CD8-positive, alpha-beta memory T cell (primary cell): Measurements from ENCODE around the gene CD83. TPM values are rescaled to one million over a fixed set of nuclear protein-coding genes. Genes with fewer than 3 reads are reported as not detected.

Experiments
- CTCF ChIA-PET: fragments of 350-600 bp; sonication (Branson Sonifier 250); formaldehyde crosslinking; loops from one replicate; lab custom pipeline; 2021; ENCODE audit warnings: antibody characterized with exemption; lab: Charles Lee
- POLR2A ChIA-PET: fragments of 350-600 bp; sonication (Branson Sonifier 250); formaldehyde crosslinking; loops from one replicate; lab custom pipeline; 2021; ENCODE audit warnings: antibody characterized with exemption; lab: Charles Lee
- DNase-seq, 5 donors: peaks; one replicate each; pipeline versions ENCODE4 v3.0.0 to v3.0.0-alpha.2; 2020 to 2022; ENCODE audit warnings: mixed read lengths in 1 of 5
- H3K27ac ChIP-seq: one replicate; pipeline ENCODE4 v1.7.0; 2013; ENCODE audit warnings: low read depth, mild to moderate bottlenecking, low read length, moderate library complexity
- H3K27me3 ChIP-seq: 2 replicates; pipeline ENCODE4 v1.7.0; 2013; ENCODE audit warnings: low read length, mild to moderate bottlenecking; ENCODE audit not compliant: insufficient read depth, poor library complexity, severe bottlenecking
- H3K36me3 ChIP-seq: 2 replicates; pipeline ENCODE4 v1.7.0; 2013; ENCODE audit warnings: mild to moderate bottlenecking, low read length, moderate library complexity; ENCODE audit not compliant: insufficient read depth
- H3K4me1 ChIP-seq: 2 replicates; pipeline ENCODE4 v1.7.0; 2013; ENCODE audit warnings: mild to moderate bottlenecking, low read length, moderate library complexity; ENCODE audit not compliant: insufficient read depth
- H3K4me3 ChIP-seq: 2 replicates; pipeline ENCODE4 v1.7.0; 2013; ENCODE audit warnings: mild to moderate bottlenecking, low read length
- H3K9me3 ChIP-seq: 2 replicates; pipeline ENCODE4 v1.7.0; 2013; ENCODE audit warnings: mild to moderate bottlenecking, low read length
- H3K27ac Mint-ChIP-seq, 8 donors: one replicate each; pipeline ENCODE4 v1.8.0; 2020 to 2021; ENCODE audit warnings: mixed read lengths in 8 of 8, mild to moderate bottlenecking in 6 of 8, inconsistent platforms in 3 of 8, moderate library complexity in 3 of 8
- H3K27me3 Mint-ChIP-seq, 2 donors: one replicate each; pipeline ENCODE4 v1.8.0; 2020 to 2021; ENCODE audit warnings: mixed read lengths in 2 of 2, mild to moderate bottlenecking in 1 of 2, moderate library complexity in 1 of 2
- H3K36me3 Mint-ChIP-seq, 3 donors: one replicate each; pipeline ENCODE4 v1.8.0; 2020 to 2021; ENCODE audit warnings: mixed read lengths in 3 of 3, inconsistent platforms in 1 of 3, mild to moderate bottlenecking in 1 of 3
- H3K4me1 Mint-ChIP-seq, 3 donors: one replicate each; pipeline ENCODE4 v1.8.0; 2020 to 2021; ENCODE audit warnings: mixed read lengths in 3 of 3, inconsistent platforms in 1 of 3, mild to moderate bottlenecking in 1 of 3
- H3K4me3 Mint-ChIP-seq, 7 donors: one replicate each; pipeline ENCODE4 v1.8.0; 2020 to 2021; ENCODE audit warnings: mixed read lengths in 7 of 7, mild to moderate bottlenecking in 6 of 7, moderate library complexity in 4 of 7, inconsistent platforms in 2 of 7
- H3K9me3 Mint-ChIP-seq, 5 donors: one replicate each; pipeline ENCODE4 v1.8.0; 2020 to 2022; ENCODE audit warnings: mixed read lengths in 5 of 5, mild to moderate bottlenecking in 3 of 5, moderate library complexity in 2 of 5, inconsistent platforms in 1 of 5
- polyA plus RNA-seq: library from polyadenylated mRNA; unstranded; fragments of 300-500 nt; fragmentation: Illumina TruSeq; gene quantifications from one replicate; pipeline ENCODE4 v1.2.3, GENCODE V29; 2021
- total RNA-seq, 2 experiments: library from RNA; stranded (reverse); gene quantifications; one replicate each; pipeline ENCODE4 v1.2.3, GENCODE V29; 2021

CD83 gene
- total and polyA plus RNA-seq, 3 experiments from 2014 or later: 3.2 to 56.2 (median 53.3) TPM

DNA sequence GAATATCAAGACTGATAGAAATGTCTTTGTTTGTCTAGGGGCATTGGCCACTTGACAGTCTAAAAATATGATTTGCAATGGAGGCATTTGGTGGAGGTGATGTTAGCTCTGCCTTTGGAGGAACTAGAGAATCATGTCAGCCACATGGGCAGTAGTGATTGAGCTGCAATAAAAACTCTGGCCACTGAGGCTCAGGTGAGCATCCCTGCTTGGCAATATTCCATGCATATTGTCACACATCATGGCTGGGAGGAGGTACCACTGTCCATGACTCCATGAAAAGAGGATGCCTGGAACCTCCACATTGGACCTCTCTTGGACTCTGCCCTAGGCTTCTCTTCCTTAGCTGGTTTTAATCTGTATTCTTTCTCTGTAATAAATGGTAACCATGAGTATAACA is 10.6 kb upstream of the CD83 start:
- peaks cover 21 to 30% (median 28%) of the 10 kb centered on the region in 3 donors for H3K4me1 Mint-ChIP-seq
- peaks cover 0 to 10% (median 0%) of the 10 kb centered on the region in 3 donors for H3K36me3 Mint-ChIP-seq
- ChIA-PET POLR2A (no interaction called here), CTCF (no interaction called here)
- Histone ChIP-seq H3K9me3 (peaks cover 5% of the 10 kb centered on the region), H3K27ac (no peak overlapping the region), H3K36me3 (no peaks in the 10 kb centered on the region), H3K27me3 (no peaks in the 10 kb centered on the region), H3K4me1 (peaks cover 24% of the 10 kb centered on the region), H3K4me3 (no peak overlapping the region)
- H3K27me3 Mint-ChIP-seq: peaks cover 36 to 39% of the 10 kb centered on the region in 2 donors
- peaks cover 0 to 15% (median 13%) of the 10 kb centered on the region in 5 donors for H3K9me3 Mint-ChIP-seq
- no peak overlapping the region for H3K4me3 Mint-ChIP-seq
- H3K27ac Mint-ChIP-seq: no peak overlapping the region
- DNase-seq: no peak

- H3K27me3 Mint-ChIP-seq: peaks cover 34 to 36% of the 10 kb centered on the region in 2 donors
- peaks cover 0 to 15% (median 13%) of the 10 kb centered on the region in 5 donors for H3K9me3 Mint-ChIP-seq
- H3K4me1 Mint-ChIP-seq: peaks cover 21 to 30% (median 28%) of the 10 kb centered on the region in 3 donors
- no peak overlapping the region for H3K4me3 ChIP-seq
- no peaks in the 10 kb centered on the region for H3K27me3 ChIP-seq
- H3K4me1 ChIP-seq: peaks cover 24% of the 10 kb centered on the region
- peaks cover 0 to 10% (median 0%) of the 10 kb centered on the region in 3 donors for H3K36me3 Mint-ChIP-seq
- H3K27ac Mint-ChIP-seq: peak overlapping the region in 2 of 8 donors; percentile 43 to 63
- H3K4me3 Mint-ChIP-seq: peak overlapping the region in 1 of 7 donors; percentile 25
- H3K9me3 ChIP-seq: peaks cover 5% of the 10 kb centered on the region
- H3K36me3 ChIP-seq: no peaks in the 10 kb centered on the region
- no peak for DNase-seq
- H3K27ac ChIP-seq: no peak overlapping the region
- POLR2A ChIA-PET: no interaction called here
- CTCF ChIA-PET: no interaction called here
Measured at GRCh38 chr6:14107711-14108494, 9.7 kb upstream of the CD83 start.

DNA sequence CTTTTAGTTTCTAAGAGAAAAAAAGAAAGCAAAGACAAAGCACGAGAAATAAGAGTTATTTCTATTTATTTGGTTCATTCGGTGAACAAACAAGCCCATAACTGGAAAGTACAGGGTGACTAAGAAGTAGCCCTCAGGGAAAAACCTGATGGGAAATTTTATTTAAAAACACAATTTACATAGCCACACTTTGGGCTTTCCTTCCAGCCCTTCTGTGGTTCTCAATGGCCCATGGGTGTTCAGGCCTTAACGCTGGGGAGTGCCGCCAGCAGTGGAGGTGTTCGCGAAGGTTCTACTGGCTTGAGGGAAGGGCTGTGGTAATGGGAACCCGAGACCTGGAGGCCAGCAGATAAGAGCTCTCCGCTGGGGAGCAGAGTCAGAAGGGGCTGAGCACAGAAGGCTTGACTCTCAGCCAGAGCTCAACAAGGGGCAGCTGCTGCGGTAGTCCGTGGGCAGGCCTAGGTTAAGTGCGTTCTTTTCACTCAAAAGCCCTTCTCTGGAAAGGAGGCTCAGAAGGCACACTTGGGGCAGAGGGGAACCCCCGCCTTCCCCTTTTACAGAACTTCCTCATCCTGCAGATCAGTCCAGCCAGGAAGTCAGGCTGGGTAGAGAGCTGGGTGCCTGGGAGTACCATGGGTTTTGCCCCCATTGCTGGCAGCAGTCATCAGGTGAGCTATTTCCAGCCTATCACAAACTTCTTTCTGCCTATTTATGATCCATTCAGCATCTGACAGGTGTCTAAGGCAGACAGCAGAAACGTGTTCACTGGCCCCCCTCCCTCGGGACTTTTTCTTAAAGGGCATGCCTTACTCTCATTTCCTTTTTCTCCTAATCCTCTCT is 8.8 kb upstream of the CD83 start:
- Mint-ChIP-seq H3K4me1 (peaks cover 21 to 30% (median 28%) of the 10 kb centered on the region in 3 donors), H3K4me3 (peak overlapping the region in 6 of 7 donors; percentile 19 to 77 (median 60)), H3K27ac (peak overlapping the region in 6 of 8 donors; percentile 3 to 64 (median 54)), H3K36me3 (peaks cover 0 to 10% (median 0%) of the 10 kb centered on the region in 3 donors), H3K9me3 (peaks cover 0 to 15% (median 13%) of the 10 kb centered on the region in 5 donors), H3K27me3 (peaks cover 30 to 33% of the 10 kb centered on the region in 2 donors)
- no peak overlapping the region for H3K4me3 ChIP-seq
- H3K27me3 ChIP-seq: no peaks in the 10 kb centered on the region
- DNase-seq: peak in 3 of 5 donors; percentile 10 to 21 (median 14)
- no peaks in the 10 kb centered on the region for H3K36me3 ChIP-seq
- CTCF ChIA-PET: interaction anchor here (1.1 to 1.5 kb wide), 3 partner anchors 21 to 200 kb away, joined by 3 to 5 read pairs (median 3); no protein-coding TSS in a partner anchor
- H3K27ac ChIP-seq: peak overlapping the region; percentile 29
- POLR2A ChIA-PET: no interaction called here
- H3K9me3 ChIP-seq: peaks cover 5% of the 10 kb centered on the region
- peaks cover 24% of the 10 kb centered on the region for H3K4me1 ChIP-seq

- CTCF ChIA-PET: interaction anchor here (1.1 to 1.5 kb wide), 3 partner anchors 20 to 201 kb away, joined by 3 to 5 read pairs (median 3); no protein-coding TSS in a partner anchor
- Histone ChIP-seq H3K4me3 (no peak overlapping the region), H3K9me3 (peaks cover 5% of the 10 kb centered on the region), H3K27ac (no peak overlapping the region), H3K4me1 (peaks cover 24% of the 10 kb centered on the region), H3K36me3 (no peaks in the 10 kb centered on the region), H3K27me3 (no peaks in the 10 kb centered on the region)
- Mint-ChIP-seq H3K27ac (peak overlapping the region in 7 of 8 donors; percentile 3 to 84 (median 56)), H3K27me3 (peaks cover 27 to 30% of the 10 kb centered on the region in 2 donors), H3K9me3 (peaks cover 0 to 15% (median 13%) of the 10 kb centered on the region in 5 donors), H3K36me3 (peaks cover 0 to 10% (median 0%) of the 10 kb centered on the region in 3 donors), H3K4me1 (peaks cover 21 to 30% (median 28%) of the 10 kb centered on the region in 3 donors), H3K4me3 (peak overlapping the region in 5 of 7 donors; percentile 19 to 74 (median 54))
- POLR2A ChIA-PET: no interaction called here
- DNase-seq: no peak
Measured at GRCh38 chr6:14109411-14109826, 8.2 kb upstream of the CD83 start.

GRCh38 chr6:14110001-14110818 is 7.4 kb upstream of the CD83 start:
- peak overlapping the region in 6 of 7 donors; percentile 24 to 74 (median 51) for H3K4me3 Mint-ChIP-seq
- Histone ChIP-seq H3K4me3 (no peak overlapping the region), H3K27ac (no peak overlapping the region), H3K9me3 (peaks cover 5% of the 10 kb centered on the region), H3K27me3 (no peaks in the 10 kb centered on the region), H3K4me1 (peaks cover 24% of the 10 kb centered on the region), H3K36me3 (no peaks in the 10 kb centered on the region)
- ChIA-PET POLR2A (no interaction called here), CTCF (interaction anchor here (1.1 to 1.5 kb wide), 4 partner anchors 18 to 202 kb away, joined by 3 to 5 read pairs (median 3); no protein-coding TSS in a partner anchor)
- peaks cover 0 to 10% (median 0%) of the 10 kb centered on the region in 3 donors for H3K36me3 Mint-ChIP-seq
- H3K4me1 Mint-ChIP-seq: peaks cover 21 to 30% (median 28%) of the 10 kb centered on the region in 3 donors
- H3K9me3 Mint-ChIP-seq: peaks cover 0 to 15% (median 13%) of the 10 kb centered on the region in 5 donors
- DNase-seq: no peak
- H3K27ac Mint-ChIP-seq: peak overlapping the region in 7 of 8 donors; percentile 15 to 84 (median 58)
- H3K27me3 Mint-ChIP-seq: peaks cover 23 to 25% of the 10 kb centered on the region in 2 donors

DNA sequence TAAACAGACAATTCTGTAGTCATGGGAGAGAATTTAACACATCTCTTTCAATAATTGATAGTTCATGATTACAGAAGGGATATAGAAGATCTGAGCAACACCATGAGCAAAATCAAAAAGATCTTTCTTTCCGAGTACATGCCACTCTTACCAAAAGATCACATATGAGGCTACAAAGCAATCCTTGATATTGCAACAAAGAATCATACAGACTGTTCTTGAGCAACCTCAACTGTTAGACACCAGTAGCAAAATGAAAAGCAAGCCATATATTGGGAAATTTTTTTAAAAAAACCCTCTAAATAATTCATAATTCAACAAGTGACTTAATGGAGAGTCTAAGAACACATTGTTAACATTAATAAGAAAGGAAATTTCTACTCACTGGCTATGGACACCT is 3.6 kb upstream of the CD83 start:
- Histone ChIP-seq H3K27me3 (no peaks in the 10 kb centered on the region), H3K9me3 (no peaks in the 10 kb centered on the region), H3K27ac (no peak overlapping the region), H3K36me3 (no peaks in the 10 kb centered on the region), H3K4me3 (no peak overlapping the region), H3K4me1 (peaks cover 29% of the 10 kb centered on the region)
- Mint-ChIP-seq H3K27ac (no peak overlapping the region), H3K4me1 (peaks cover 32 to 38% (median 38%) of the 10 kb centered on the region in 3 donors), H3K27me3 (peaks cover 0 to 12% of the 10 kb centered on the region in 2 donors), H3K4me3 (peak overlapping the region in 1 of 7 donors; percentile 34), H3K36me3 (peaks cover 0 to 10% (median 0%) of the 10 kb centered on the region in 3 donors), H3K9me3 (no peaks in the 10 kb centered on the region)
- CTCF ChIA-PET: no interaction called here
- no peak for DNase-seq
- POLR2A ChIA-PET: no interaction called here

DNA sequence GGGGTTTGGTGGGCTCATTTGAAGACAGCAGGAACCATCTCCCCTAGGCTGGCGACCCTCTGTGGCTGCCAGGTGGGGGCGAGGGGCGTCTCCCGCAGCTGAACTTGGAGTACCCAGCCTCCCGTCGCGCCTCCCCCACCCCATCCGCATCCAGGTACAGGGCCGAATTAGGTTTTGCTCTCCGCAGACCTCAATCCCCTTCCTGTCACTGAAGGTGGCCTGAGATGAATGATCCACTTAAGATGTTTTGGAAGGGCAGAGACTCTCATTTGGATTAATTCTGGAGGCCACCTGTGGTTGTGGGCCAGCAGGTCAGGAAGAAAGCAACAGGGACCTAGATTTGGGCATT is 493 bp downstream of the CD83 start:
- Mint-ChIP-seq H3K27ac (peak overlapping the region in 7 of 8 donors; percentile 85 to 97 (median 96)), H3K9me3 (no peaks in the 10 kb centered on the region), H3K4me1 (peaks cover 38 to 55% (median 54%) of the 10 kb centered on the region in 3 donors), H3K36me3 (peaks cover 0 to 19% (median 11%) of the 10 kb centered on the region in 3 donors), H3K4me3 (peak overlapping the region; percentile 91 to 97 (median 93)), H3K27me3 (peaks cover 0 to 4% of the 10 kb centered on the region in 2 donors)
- H3K27me3 ChIP-seq: no peaks in the 10 kb centered on the region
- ChIA-PET POLR2A (interaction anchor here (0.6 to 1.4 kb wide), 3 partner anchors 9 to 61 kb away, joined by 3 to 4 read pairs (median 4); no protein-coding TSS in a partner anchor), CTCF (interaction anchor here (1.1 to 1.6 kb wide), 3 partner anchors 11 to 209 kb away, joined by 3 to 5 read pairs (median 4); no protein-coding TSS in a partner anchor)
- peak in 2 of 5 donors; percentile 4 to 5 for DNase-seq
- peak overlapping the region; percentile 72 for H3K4me3 ChIP-seq
- peaks cover 14% of the 10 kb centered on the region for H3K4me1 ChIP-seq
- H3K27ac ChIP-seq: peak overlapping the region; percentile 76
- no peaks in the 10 kb centered on the region for H3K9me3 ChIP-seq
- no peaks in the 10 kb centered on the region for H3K36me3 ChIP-seq
